Right lung (tissue), 5 donors: ENCODE measurements around the gene PGBD2. TPM values are rescaled to one million over a fixed set of nuclear protein-coding genes. Genes with fewer than 3 reads are reported as not detected.
"Not testable (repeated sequence)": the region's sequence is repeated elsewhere in the genome, so short reads cannot be mapped to it uniquely, and the experiment has no call there.

Source experiments
- DNase-seq, 2 donors: peaks; one replicate each; pipeline ENCODE4 v3.0.0-alpha.2; 2013
- polyA plus RNA-seq, 5 donors: library from polyadenylated mRNA; unstranded; fragments of 120-200 nt; gene quantifications; one replicate each; pipeline versions ENCODE4 v1.2.1 to v1.2.3, GENCODE V29; 2013; ENCODE audit warnings: inconsistent platforms in 1 of 5, low replicate concordance in 1 of 5; ENCODE audit not compliant: insufficient read length in 5 of 5, insufficient read depth in 1 of 5

PGBD2 gene
- polyA plus RNA-seq, 5 donors = 10.5 to 12.9 (median 12.0) TPM

DNA sequence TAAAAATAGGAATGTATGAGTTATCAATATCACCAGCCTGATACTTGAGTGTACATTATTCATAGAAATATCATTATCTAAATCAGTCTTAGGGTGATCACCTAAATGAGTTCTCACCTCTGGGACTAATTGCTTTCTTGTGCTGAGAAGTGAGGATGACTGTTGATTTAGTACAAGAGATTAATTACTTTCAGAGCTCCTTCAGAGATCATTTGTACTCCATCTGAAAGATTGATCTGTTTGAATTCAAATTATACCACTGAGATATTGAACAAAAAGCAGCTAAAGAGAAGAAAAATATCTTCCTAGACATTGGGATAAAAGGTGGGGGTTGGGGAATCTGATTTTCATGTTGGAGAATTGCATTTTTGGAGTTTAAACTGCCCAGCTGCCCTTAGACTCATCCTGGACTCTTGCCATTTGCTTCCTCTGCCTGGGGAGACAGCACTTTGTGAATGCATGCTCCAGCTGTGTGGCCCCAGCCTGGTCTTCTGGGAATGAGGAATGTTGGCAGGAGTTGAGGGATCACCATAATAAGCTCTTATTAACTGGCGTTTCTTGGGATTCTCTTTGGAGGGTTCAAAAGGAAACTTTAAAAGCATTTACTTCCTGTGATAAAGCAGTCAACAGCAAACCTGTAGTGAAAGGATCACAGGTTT, 19.7 kb upstream of the PGBD2 start:
- no peak for DNase-seq

- not testable (repeated sequence) for DNase-seq
Measured at GRCh38 chr1:248889914-248890243, 16.2 kb upstream of the PGBD2 start.

- no peak for DNase-seq
Measured at GRCh38 chr1:248890549-248891498, 15.2 kb upstream of the PGBD2 start.

DNA sequence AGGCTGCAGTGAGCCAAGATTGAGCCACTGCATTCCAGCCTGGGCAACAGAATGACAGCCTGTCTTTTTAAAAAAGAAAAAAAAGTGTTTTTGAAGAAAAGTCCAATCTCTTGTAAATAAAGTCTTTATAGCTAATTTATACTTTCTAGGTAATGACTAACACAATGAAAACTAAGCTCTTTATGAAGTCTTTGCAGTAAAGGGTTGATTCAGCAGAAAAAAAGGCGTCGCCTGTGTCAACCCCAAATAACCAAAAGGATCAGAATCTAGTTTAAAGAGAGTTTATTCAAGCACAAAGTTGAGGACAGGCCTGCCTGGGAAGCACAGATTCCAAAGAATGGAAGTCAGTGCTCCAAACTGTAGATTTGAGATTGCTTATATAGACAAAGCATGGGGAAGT, 14.3 kb upstream of the PGBD2 start:
- DNase-seq = no peak

DNA sequence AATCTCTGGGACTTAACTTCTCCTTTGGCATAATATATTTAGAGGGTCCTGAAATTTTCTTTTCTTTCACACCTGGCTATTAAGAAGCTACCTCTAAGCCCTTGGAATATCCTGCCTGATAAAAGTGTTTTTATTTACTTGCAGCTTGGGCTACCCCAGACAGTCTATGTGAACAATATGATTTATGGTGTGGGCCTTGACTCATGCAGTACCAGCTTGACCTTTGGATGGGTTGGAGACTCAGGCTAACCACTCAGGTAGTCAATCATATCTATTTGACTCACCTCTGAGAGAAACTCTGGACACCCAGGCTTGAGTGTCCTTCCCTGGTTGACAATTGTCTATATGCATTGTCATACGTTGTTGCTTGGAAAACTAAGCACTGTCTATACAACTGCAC, 13.4 kb upstream of the PGBD2 start:
- DNase-seq = no peak

- DNase-seq = no peak
Measured at GRCh38 chr1:248894837-248895236, 11.2 kb upstream of the PGBD2 start.

DNA sequence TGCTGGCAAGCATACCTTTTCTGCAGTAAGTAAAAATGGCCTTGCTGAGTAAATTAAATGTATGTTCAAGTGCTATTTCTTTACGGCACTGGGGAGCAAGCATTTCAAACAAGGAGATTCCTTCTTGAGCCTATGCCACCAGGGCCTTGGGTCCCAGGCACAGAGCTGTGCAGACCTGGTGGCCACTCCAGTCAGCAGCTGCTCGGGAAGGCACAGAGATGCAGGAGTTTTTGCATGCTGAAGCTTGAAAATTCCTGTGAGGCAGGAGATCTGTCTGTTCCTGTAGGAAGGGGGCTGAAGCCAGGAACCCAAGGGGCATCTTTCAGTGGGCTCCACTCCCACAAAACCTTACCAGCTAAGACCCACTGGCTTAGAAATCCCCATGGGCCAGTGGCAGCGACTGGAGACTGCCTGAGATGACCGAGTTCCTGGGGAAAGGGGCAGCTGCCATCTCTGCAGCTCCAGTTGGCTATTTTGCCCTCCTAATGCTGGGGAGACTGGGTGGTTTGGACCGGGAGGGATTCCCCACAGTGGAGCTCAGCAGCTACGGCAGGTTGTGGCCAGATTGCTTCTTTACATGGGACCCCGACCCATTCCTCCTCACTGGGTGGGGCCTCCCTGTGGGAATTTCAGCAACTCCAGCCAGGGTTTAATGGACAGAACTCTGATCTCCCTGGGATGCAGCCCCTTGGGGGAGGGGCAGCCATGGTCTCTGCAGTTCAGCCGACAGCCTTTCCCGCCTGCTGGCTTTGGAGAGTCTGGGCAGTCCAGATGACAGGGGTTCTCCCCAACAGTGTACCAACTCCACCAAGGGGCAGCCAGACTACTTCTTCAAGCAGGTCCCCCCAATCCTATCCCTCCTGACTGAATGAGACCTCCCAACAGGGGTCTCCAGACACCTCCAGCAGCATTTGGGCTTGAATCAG, 8.4 kb upstream of the PGBD2 start:
- no peak for DNase-seq

- DNase-seq = no peak
Measured at GRCh38 chr1:248900637-248901036, 5.4 kb upstream of the PGBD2 start.

GRCh38 chr1:248901578-248901977, 4.5 kb upstream of the PGBD2 start:
- no peak for DNase-seq

DNA sequence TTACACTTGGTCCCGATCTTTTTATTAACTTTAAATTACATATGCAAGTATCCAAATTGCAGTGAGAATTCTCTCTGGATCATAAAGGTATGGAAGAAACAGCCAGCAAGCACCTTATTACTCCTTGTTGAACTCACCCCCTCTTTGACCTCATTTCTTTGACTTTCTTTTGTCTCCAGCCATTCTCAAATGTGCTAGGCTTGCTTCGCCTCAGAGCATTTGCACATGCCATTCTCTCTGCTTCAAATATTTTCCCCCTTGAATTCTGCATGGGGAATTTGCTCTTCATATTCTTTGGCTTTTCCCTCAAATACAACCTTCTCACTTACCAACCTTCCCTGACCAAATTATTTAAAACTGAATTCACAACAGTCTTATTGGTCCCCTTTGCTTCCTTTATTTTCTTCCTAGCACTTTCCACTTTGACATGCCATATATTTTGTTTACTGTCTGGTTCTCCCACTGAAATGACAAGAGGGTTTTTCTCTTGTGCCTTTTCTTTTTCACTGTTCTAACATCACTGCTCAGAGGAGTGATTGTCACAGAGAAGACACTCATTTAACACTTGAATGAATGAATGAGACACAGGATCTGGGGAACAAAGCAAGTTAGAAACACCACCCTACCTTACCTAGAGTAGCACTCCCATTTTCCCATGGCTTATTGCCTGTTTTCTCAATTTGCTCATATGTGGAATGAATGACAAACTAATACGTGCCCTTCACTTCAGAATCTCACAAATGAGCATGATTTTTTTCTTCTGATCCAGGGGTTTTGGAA, 1.4 kb upstream of the PGBD2 start:
- DNase-seq = no peak

GRCh38 chr1:248905662-248906008, 400 bp upstream of the PGBD2 start:
- DNase-seq = no peak

DNA sequence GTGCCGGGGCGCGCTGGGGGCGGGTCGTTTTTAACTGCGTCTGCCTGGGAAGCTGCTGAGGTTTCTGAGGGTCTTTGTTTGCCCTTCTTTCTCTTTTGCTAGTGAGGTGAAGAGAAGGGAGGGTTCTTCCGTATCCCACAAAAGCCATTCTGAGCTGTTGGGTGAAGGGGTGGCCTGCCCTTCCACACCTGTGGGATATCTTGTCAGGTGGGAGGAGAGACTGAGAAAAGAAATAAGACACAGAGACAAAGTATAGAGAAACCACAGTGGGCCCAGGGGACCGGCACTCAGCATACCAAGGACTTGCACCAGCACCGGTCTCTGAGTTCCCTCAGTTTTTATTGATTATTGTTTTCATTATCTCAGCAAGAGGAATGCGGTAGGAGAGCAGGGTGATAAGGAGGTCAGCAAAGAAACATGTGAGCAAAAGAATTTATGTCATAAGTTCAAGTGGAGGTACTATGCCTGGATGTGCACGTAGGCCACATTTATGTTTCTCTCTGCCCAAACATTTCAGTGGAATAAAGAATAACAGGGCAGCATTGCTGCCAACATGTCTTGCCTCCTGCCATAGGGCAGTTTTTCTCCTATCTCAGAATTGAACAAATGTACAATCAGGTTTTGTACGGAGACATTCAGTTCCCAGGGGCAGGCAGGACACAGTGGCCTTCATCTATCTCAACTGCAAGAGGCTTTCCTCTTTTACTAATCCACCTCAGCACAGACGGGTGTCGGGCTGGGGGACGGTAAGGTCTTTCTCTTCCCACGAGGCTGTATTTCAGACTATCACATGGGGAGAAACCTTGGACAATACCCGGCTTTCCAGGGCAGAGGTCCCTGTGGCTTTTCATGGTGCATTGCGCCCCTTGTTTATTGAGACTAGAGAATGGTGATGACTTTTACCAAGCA, 972 bp downstream of the PGBD2 start:
- no peak for DNase-seq

GRCh38 chr1:248910761-248911160, 4.7 kb downstream of the PGBD2 start:
- DNase-seq = no peak

GRCh38 chr1:248913933-248914332, 7.9 kb downstream of the PGBD2 start:
- no peak for DNase-seq

GRCh38 chr1:248914796-248915381, 8.9 kb downstream of the PGBD2 start:
- no peak for DNase-seq

DNA sequence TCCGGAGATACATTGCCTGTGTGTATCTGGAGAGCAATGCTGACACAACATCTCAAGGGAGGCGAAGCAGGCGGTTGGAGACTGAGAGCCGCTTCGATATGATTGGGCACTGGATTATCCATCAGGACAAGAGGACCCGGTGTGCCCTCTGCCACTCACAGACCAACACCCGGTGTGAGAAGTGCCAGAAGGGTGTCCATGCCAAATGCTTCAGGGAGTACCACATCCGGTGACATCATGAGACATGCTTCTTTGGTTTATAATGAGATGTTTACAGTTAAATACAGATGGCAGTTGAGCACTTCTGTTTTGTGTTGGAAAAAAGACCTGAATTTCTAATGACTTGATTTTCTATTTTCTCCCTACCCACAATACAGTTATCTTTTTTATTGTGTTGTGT, 12.1 kb downstream of the PGBD2 start:
- no peak for DNase-seq

GRCh38 chr1:248923352-248924338, 17.6 kb downstream of the PGBD2 start:
- no peak for DNase-seq

DNA sequence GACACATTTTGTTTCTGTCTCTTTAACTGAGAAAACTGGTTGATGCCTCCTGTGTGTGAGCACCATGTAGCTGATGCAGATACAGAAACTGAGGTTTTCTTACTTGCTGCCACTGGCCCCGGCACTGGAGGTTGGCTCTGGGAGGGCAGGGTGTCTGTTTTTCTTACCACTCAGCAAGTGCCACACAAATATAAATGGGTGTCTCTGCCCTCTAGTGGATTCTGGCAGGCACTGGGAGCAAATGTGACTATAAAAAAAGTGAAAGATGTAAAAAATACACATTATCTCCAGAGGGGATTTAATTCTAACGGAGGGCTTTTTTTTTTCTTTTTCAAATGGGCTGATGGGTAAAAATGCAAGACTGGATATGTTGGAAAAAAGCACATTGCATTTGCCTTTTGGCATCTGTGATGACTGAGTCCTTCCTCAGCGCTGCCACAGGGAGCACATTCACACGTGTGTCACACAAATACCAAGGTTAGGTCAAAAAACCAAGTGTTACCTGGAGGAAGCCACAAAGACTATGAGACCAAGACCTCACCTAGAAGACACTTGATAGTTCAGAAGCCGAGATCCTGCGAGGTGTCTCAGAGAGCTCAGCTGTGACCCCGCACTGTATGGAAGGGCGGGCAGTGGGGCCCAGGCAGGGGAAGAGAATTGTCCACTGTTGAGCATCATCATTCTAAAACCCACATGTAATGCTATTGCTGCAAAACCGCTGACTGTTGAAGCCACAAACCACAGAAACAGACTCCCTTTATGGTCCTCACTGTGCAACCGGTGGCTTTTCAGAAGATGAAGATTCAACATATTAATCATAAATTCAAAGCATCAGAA, 18.9 kb downstream of the PGBD2 start:
- peak in 1 of 2 donors; percentile 23 for DNase-seq
